M059J (cell line): ENCODE measurements around the gene SMPDL3B. TPM values are rescaled to one million over a fixed set of nuclear protein-coding genes. Genes with fewer than 3 reads are reported as not detected.
"Not testable (repeated sequence)": the region's sequence is repeated elsewhere in the genome, so short reads cannot be mapped to it uniquely, and the experiment has no call there.

Experiments used
- DNase-seq: peaks from one replicate; pipeline ENCODE4 v3.0.0-alpha.2; 2012; ENCODE audit warnings: low read depth
- total RNA-seq: library from RNA; depleted of rRNA; stranded (reverse); fragments of >200 nt; shearing (Covaris generic); gene quantifications from 2 replicates; pipeline ENCODE4 v1.2.3, GENCODE V29; 2014; rRNA removed

The SMPDL3B gene
- total RNA-seq, 1 experiment from 2014 or later, result 1.1 TPM

DNA sequence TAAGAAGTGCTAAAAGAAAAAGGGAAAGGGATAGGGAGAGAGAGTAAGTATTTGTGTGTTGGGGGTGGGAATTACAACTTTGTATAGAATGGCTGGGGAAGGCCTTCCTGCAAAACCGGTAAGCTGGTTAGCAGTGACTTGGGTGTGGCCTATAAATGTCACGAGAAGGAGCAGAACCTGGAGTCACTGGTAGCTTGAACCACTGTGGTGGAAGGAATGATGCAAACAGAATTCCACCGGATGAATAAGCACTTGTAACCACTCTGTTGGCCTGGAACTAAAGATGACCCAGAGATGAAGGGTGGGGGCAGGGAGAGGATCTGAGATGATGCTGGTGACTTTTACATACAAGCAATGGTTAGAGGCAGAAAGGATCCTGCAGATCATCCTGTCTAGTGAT, 33.9 kb downstream of the SMPDL3B start:
- DNase-seq, result peak; percentile 96

DNA sequence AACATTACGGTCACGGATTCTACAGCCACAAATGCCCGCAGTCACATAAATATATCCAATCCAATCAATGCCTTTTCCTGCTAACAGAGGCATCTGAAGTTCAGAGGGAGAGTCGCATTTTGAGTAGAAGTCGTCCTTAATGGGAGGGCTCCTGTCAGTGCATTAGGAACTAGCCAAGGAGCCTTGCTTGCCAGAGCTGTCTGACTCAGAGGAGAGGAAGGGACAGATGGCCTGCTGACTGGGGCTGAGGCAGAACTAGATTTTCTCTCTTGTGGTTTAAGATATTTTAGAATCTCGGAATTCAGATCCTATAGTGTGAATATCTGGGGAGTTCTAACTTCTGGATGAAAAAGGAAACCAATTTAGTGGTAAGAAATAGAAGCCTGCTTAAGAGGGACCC, 35.6 kb downstream of the SMPDL3B start:
- DNase-seq, result peak; percentile 83

DNA sequence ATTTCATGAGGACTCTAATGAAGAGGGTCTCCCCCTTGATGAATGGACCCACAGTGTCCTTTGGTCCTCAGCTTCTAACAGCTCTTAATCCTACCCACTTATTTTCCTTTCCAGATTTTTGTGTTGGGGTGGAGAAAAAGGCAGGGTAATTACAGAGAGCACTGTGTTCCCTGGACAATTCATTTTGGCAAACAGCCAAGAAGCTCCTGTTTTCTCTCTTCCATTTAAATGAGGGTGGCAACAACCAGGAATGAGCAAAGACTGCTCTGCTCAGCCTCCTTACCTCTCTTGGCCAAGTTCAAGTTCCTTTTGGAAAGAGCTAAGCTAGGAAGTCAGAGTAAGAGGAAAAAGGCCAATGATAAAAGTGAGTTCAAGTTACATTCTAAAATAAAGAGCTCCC, 36.9 kb downstream of the SMPDL3B start:
- DNase-seq, result peak; percentile 29

DNA sequence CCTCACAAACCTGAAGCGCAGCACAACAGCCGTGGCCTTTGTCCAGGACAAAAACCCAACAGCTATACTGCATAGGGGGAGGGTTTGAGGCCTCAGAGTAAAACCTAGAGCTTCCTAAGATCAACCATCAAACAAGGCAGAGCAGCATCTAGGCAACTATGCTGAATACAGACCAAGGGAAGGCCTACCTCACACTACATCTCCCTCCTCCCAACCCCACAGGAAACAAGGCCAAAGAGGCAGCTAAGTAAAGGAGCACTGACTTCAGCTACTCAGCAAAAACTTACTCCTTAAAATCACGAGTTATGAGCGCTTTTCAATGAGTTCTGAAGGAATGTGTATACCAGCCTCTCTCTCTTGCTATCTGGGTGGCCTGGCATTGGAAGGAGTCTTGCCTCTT, 37.3 kb downstream of the SMPDL3B start:
- no peak for DNase-seq

DNA sequence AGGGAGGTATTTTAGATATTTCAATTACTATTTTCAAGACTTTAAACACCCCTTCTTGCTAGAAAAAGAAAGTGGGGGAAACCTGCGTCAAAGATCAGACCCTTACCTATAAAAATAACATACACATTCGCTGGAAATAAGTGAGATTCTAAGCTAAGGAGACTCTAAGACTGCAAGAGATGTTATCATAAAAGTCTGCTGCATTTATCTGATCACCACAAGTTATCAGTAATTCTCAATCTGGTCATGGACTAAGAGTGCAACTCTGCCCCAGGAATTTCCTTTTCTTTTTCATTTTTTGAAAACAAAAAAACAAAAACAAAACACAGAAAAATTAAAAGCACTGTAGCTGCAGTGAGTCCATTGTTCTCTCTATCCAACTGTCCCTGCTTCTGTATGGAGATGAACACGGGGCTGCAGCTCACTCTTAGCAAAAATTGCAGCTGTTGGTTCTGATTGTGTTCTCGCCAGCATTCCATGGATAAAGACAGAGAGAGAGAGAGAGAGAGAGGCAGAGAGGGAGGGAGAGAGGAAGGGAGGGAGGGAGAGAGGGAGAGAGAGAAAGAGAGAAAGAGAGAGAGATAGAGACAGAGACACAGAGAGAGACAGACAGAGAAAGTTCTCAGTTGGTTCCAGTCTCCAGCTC, 39.1 kb downstream of the SMPDL3B start:
- no peak for DNase-seq

DNA sequence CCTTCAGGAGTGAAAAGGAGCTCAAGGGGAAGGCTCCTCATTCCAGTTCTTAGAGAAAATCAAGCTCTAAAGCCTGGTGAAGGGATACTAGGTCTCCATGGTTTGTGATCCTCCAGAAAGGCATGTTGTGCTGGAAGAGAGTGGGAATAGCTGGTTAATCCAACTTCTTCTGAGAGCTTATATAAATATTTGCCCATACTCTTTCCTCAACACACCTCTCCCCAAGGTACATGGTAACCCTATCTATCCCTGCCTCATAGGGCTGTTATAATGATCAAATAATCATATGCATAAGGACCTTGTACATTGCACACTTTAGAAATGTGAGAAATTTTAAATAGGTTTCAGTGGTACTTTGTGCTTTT, 39.6 kb downstream of the SMPDL3B start:
- DNase-seq, result no peak

DNA sequence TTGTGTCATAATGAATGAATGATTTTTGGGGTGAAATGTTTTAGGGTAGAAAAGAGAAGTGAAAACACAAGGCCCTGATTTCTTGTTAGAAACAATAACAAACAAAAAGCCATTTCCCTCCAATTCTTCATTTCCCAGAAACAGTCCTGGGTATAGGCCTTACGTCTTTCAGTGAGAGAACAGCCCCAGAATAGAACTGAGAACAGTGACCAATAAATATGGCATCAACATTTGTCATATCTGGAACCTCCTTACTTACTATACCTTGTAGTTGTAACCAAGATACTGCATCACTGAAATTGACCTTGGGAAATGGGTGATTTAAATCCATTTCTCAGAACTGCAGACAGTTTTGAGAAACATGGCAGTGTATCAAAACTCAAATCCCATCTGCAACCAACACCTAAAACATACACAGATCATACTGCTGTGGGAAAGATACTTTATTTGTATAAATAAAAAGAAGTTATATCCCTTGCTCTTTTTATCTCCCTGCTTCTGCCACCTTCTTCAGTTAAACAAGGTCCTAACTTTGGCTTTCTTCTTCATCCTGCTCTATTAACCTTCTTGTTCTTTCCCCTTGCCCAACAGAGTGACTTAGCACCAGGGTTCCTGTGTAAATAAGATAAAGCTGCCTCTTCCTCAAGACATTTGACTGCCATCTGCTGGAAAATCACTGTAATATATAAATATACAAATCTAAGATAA, 44.5 kb downstream of the SMPDL3B start:
- DNase-seq, result peak; percentile 63

DNA sequence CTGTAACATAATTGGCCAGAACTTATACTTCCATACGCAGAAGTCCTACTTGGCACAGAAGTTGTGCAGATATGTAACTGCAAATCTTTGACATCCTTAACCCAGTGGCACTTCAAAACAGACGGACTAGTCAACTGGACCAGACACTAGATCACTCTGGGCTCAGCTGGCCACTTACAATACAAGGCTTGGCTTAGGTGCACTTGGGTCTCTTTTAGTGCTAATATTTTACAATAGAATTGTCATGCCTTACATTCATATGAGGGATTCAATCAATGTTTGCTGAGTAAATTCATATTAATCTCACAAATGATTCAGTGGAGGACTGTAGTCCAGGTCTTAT, 45.0 kb downstream of the SMPDL3B start:
- DNase-seq, result no peak

DNA sequence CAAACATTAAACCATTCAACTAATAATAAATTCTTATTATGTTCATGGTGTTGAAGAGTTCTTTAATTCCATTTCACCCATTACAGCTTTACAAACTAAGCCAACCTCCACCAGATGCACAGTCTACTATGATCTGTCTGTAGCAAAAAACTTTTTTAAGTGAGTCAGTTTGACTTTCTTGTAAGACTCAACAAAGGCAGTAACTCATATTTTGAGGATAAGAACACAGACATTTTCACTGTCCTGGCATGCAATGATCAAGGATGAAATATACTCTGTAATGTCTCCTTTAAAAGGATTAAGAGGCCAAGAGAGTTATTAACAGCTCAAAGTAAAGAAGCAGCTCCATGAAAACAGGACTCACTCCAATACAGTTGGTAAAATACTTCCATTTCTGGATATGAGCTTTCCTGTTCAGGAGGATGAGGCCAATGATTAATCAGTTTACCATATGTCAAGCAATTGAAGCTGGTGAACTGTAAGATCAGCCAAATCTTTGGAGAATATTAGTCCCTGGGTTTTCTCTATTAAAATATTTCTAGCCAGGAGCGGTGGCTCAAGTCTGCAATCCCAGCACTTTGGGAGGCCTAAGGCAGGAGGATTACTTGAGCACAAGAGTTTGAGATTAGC, 45.5 kb downstream of the SMPDL3B start:
- no peak for DNase-seq

DNA sequence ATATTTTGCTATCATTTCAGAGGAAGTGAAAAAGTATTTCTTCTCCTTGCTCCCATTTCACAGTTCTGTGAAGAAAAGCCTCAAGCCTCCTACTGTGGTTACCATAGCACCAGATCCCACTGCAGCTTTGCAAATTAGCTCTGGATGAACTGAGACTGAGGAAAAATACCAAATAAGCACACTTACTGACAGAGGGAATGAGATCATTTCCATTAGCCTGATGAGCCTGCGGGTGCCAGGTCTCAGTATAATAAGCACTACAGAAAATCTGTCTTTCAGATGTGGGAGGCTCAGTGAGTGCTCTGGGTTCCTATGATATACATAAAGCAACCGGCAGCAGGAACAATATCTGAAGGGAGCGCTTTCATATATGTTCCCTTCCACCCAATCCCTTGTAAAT, 46.3 kb downstream of the SMPDL3B start:
- DNase-seq, result no peak

DNA sequence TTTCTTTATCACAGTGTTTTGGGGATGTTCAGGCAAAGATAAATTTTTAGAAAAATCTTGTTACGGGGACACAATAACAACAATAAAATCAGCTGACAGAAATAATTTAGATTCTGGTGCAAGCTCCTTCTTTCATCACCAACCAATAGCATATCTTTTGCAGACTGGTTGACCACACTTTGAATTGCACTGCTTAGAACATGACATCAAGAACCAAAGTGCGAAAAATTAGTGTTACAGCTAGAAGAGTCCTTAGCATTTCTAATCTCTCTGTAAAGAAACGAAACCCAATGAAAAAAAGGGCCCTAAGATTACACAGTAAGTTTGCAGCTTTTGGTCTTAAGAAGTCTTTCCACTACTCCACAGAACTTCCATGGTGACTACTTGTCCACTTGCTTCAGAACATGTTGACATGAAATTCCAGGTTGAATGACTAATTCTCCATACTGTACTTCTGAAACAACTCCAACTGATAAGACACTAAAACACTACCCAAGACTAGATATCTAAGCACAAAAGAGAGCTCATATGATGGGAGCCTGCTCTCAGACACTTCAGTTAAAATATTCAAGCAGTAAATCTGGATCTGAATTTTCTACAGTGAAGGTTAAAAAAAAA, 56.2 kb downstream of the SMPDL3B start:
- DNase-seq, result no peak

DNA sequence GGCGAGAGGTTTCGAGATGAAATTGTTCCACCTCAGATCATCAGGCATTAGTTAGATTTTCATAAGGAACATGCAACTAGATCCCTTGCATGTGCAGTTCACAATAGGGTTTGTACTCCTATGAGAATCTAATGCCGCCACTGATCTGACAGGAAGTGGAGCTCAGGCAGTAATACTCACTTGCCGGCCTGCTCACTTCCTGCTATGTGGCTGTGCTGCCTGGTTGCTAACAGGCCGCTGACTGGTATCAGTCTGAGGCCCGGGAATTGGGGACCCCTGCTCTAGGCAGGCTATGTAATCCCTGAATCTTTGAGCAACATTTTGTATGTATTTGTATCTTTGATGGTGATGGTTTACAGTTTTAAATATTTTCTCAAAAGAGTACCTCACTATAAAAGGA, 57.5 kb downstream of the SMPDL3B start:
- no peak for DNase-seq

DNA sequence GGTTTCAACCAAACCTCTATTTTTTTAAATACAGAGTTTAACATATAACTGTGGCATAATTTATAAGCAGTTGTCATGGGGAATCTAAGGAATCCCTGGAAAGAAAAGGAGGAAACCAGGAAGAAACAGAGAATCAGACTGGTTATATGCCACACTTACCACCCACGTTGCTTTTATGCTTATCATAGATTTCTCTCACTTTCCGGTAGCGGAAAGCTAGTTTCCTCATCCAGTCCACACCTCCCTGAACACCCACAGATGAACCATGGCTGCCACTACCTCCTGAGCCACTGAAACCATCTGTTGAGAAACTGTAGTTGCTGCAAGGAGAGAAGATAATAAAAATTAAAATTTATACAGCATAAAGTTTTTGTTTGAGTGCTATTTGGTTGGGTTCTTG, 58.4 kb downstream of the SMPDL3B start:
- DNase-seq, result no peak

DNA sequence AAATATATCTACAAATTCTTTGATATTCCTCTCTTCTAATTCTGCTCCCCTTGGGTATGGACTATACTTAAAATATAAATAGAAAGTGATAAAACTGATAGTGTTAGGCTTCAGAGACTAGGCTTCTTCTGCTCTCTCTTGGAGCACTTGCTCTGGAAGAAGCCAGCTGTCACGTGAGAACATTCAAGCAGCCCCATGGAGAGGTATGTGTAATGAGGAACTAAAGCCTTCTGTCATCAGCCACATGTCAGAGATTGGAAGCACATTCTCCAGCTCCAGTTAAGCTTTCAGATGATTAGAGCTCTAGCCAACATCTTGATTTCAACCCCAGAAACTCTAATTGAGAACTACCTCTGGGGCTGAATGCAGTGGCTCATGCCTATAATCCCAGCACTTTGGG, 59.3 kb downstream of the SMPDL3B start:
- no peak for DNase-seq

DNA sequence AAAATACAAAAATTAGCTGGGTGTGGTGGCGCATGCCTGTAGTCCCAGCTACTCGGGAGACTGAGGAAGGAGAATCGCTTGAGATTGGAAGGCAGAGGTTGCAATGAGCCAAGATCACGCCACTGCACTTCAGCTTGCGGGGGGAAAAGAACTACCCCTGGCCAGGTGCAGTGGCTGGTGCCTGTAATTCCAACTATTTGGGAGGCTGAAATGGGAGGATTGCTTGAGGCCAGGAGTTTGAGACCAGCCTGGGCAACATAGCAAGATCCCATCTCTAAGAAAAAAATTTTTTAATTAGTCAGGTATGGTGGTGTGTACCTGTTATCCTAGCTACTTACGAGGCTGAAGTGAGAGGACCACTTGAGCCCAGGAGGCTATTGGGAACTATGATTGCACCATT, 59.7 kb downstream of the SMPDL3B start:
- DNase-seq, result not testable (repeated sequence)

DNA sequence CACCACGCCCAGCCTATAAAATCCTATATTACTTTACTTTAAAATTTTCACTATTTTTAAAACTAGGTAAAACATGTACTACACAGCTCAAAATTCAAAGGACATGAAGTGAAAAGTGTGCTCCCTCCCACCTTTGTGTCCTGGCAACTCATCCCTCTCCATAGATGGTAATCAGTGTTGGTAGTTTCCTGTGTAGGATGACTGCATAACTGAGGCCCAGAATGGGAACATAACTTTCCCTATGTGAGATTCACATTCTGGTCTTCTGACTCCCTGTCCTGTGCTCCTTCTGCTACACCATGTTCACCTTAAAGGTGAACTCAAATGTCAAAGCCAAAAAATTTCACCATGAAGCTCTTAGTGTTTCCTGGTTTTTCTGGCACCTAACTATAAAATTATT, 64.3 kb downstream of the SMPDL3B start:
- DNase-seq, result no peak

DNA sequence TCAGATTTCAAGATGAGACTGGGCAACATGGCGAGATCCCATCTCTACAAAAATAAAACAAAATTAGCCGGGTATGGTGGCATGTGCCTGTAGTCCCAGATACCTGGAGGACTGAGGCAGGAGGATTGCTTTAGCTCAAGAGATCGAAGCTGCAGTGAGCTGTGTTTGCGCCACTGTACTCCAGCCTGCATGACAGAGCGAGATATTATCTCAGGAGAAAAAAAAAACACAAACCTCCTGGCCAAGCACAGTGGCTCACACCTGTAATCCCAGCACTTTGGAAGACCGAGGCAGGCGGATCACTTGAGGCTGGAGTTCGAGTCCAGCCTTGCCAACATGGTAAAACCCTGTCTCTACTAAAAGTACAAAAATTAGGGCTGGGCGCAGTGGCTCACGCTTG, 67.8 kb downstream of the SMPDL3B start:
- no peak for DNase-seq

DNA sequence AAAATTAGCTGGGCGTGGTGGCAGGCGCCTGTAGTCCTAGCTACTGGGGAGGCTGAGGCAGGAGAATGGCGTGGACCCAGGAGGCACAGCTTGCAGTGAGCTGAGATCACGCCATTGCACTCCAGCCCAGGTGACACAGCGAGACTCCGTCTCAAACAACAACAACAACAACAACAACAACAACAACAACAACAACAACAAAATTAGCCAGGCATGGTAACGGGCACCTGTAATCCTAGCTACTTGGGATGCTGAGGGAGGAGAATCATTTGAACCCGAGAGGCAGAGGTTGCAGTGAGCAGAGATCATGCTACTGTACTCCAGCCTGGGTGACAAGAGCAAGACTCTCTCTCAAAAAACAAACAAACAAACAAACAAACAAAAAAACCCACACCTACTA, 68.3 kb downstream of the SMPDL3B start:
- DNase-seq, result not testable (repeated sequence)

Other genes starting within 250 kb of the SMPDL3B start
- 22.7 and 26.4 TPM in 2 replicates for gene FAM76A, start 209.0 kb upstream of the SMPDL3B start, total RNA-seq
- gene STX12, start 161.8 kb upstream of the SMPDL3B start, total RNA-seq, result 54.4 and 59.1 TPM in 2 replicates
- gene PPP1R8, start 104.2 kb upstream of the SMPDL3B start, total RNA-seq, result 37.8 and 52.1 TPM in 2 replicates
- gene THEMIS2, start 62.5 kb upstream of the SMPDL3B start, total RNA-seq, result 13.6 and 23.5 TPM in 2 replicates
- gene RPA2, start 20.4 kb upstream of the SMPDL3B start, total RNA-seq, result 110 and 111 TPM in 2 replicates
- 1.7 and 3.4 TPM in 2 replicates for gene XKR8, start 25.0 kb downstream of the SMPDL3B start, total RNA-seq
- gene EYA3, start 153.6 kb downstream of the SMPDL3B start, total RNA-seq, result 20.0 and 25.4 TPM in 2 replicates
- gene PTAFR, start 241.7 kb downstream of the SMPDL3B start, total RNA-seq, result 0.07 and 0.47 TPM in 2 replicates